Panc1 (cell line): ENCODE data around the gene UBE2V1. TPM values are rescaled to one million over a fixed set of nuclear protein-coding genes. Genes with fewer than 3 reads are reported as not detected.

ENCODE experiments used
- ATAC-seq: fragments of 200-7000 bp; cut with Tn5 transposase; 2 replicates; pipeline ENCODE4 v1.9.1; 2020; ENCODE audit warnings: mild to moderate bottlenecking, moderate library complexity
- BruUV-seq: library from RNA; stranded (reverse); fragments of 400-500 nt; replicated peaks from 2 replicates; lab custom pipeline; 2021; lab: Mats Ljungman, UMichigan
- CTCF ChIA-PET: fragments of 300-600 bp; sonication (Branson Sonifier 250); formaldehyde crosslinking; loops from one replicate; lab custom pipeline; 2022; ENCODE audit warnings: antibody characterized with exemption; lab: Charles Lee
- POLR2A ChIA-PET: fragments of 300-600 bp; sonication (Branson Sonifier 250); formaldehyde crosslinking; loops from one replicate; lab custom pipeline; 2022; ENCODE audit warnings: antibody characterized with exemption; lab: Charles Lee
- DNase-seq: peaks from one replicate; pipeline ENCODE4 v3.0.0-alpha.2; 2010; ENCODE audit warnings: low read depth, low spot score
- H3K27ac ChIP-seq: 2 replicates; pipeline ENCODE4 v1.5.1; 2011; ENCODE audit warnings: mild to moderate bottlenecking, low read length, inconsistent platforms
- H3K27me3 ChIP-seq: fragments of 200-500 bp; sonication (Bioruptor generic); 2 replicates; pipeline ENCODE4 v1.6.0; 2014; ENCODE audit warnings: low read length, inconsistent platforms; ENCODE audit not compliant: control insufficient read depth, insufficient read depth
- H3K36me3 ChIP-seq: fragments of 200-500 bp; sonication (Bioruptor generic); 2 replicates; pipeline ENCODE4 v1.5.1; 2014; ENCODE audit warnings: inconsistent platforms, mild to moderate bottlenecking, low read length, moderate library complexity; ENCODE audit not compliant: control insufficient read depth, insufficient read depth
- H3K4me1 ChIP-seq: 2 replicates; pipeline ENCODE4 v1.5.1; 2011; ENCODE audit warnings: inconsistent platforms, mild to moderate bottlenecking, low read length, moderate library complexity; ENCODE audit not compliant: control insufficient read depth, insufficient read depth
- H3K4me3 ChIP-seq, 2 experiments: 2 replicates each; pipeline ENCODE4 v1.5.1; 2011 to 2012; ENCODE audit warnings: low read depth in 2 of 2, low read length in 2 of 2, mild to moderate bottlenecking in 2 of 2, inconsistent platforms in 1 of 2, moderate library complexity in 1 of 2
- H3K9me3 ChIP-seq: fragments of 200-500 bp; sonication (Bioruptor generic); 2 replicates; pipeline ENCODE4 v1.5.1; 2014; ENCODE audit warnings: low read depth, mild to moderate bottlenecking, inconsistent platforms, low read length, moderate library complexity; ENCODE audit not compliant: control insufficient read depth, insufficient read depth
- CTCF ChIP-seq: fragments of 450-650 bp; IDR thresholded peaks from 2 replicates; pipeline ENCODE4 v1.5.1; 2017; ENCODE audit warnings: mild to moderate bottlenecking
- POLR2AphosphoS5 ChIP-seq: IDR thresholded peaks from 2 replicates; pipeline ENCODE4 v1.6.1; 2012; ENCODE audit warnings: mild to moderate bottlenecking, low read depth, low read length, moderate library complexity
- REST ChIP-seq, 2 experiments: IDR thresholded peaks; 2 replicates each; pipeline ENCODE4 v1.6.1; 2011 to 2012; ENCODE audit warnings: low read depth in 2 of 2, control low read depth in 1 of 2, low read length in 1 of 2, mild to moderate bottlenecking in 1 of 2, moderate library complexity in 1 of 2; ENCODE audit not compliant: insufficient read depth in 1 of 2
- SIN3A ChIP-seq: IDR thresholded peaks from 2 replicates; pipeline ENCODE4 v1.6.1; 2012; ENCODE audit warnings: low read depth, mild to moderate bottlenecking, low read length, moderate library complexity, borderline replicate concordance; ENCODE audit not compliant: insufficient read depth
- TCF7L2 ChIP-seq: IDR thresholded peaks from 2 replicates; pipeline ENCODE4 v1.6.1; 2011; ENCODE audit warnings: mild to moderate bottlenecking, low read depth, low read length, inconsistent platforms
- in situ Hi-C: cut with HindIII; loops from 2 replicates; pipeline ENCODE4 v1.10.0; 2016; ENCODE audit warnings: low sequenced_read_pairs, low pct_unique_long_range_greater_than_20kb
- intact Hi-C: fragments of 100-400 bp; cut with micrococcal nuclease; formaldehyde crosslinking; loops from one replicate; pipeline ENCODE4 v1.10.0; 2022; ENCODE audit not compliant: unreplicated experiment
- total RNA-seq: library from RNA; stranded (reverse); gene quantifications from one replicate; pipeline ENCODE4 v1.2.1, GENCODE V29; 2021; ENCODE audit not compliant: unreplicated experiment

The UBE2V1 gene
- total RNA-seq, 1 experiment from 2014 or later: 115 TPM

- ChIA-PET CTCF (interaction anchor here (1.3 kb wide), 1 partner anchor 115 kb away, joined by 7 read pairs; no protein-coding TSS in a partner anchor), POLR2A (no interaction called here)
- H3K4me3 ChIP-seq: no peak overlapping the region
- ATAC-seq: no peak
- no peak for DNase-seq
- no peak for TF ChIP-seq POLR2AphosphoS5
- no peak for TF ChIP-seq CTCF
- TF ChIP-seq REST (IDR thresholded peaks at IDR 0.05; ENCODE audit: insufficient read depth in 1 of 2, low read depth in 2 of 2, low read length in 1 of 2): no peak
- no peak for TF ChIP-seq TCF7L2
- no peak for TF ChIP-seq SIN3A
- H3K9me3 ChIP-seq: no peaks in the 10 kb centered on the region
- no TSS peak for BruUV-seq
- no peaks in the 10 kb centered on the region for H3K27me3 ChIP-seq
- no peak overlapping the region for H3K27ac ChIP-seq
- H3K4me1 ChIP-seq: peaks cover 19% of the 10 kb centered on the region
- intact Hi-C loops (no loop called here), in situ Hi-C loops (no loop called here)
- H3K36me3 ChIP-seq: peaks cover 27% of the 10 kb centered on the region; the same call in 1 of the 2 replicates
Measured at GRCh38 chr20:50094522-50094921, 18.4 kb downstream of the UBE2V1 start.

DNA sequence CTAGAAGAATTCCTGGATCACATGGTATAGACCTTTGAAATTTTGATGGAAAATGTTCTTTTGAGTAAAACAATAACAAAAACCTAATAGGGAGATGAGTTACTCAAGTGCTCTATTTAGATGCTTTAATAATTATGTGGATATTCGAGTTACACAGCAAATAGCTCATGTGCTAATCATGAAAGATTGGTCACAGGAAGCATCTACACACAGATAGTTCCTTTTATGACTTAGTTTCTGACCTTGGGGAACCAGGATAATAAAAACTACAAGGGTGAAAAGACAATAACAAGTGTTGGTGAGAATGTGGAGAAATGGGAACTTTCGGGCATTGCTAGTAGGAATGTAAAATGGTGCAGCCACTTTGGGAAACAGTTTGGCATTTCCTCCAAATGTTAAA is 19.7 kb downstream of the UBE2V1 start:
- ATAC-seq: no peak
- Histone ChIP-seq H3K27me3 (no peaks in the 10 kb centered on the region), H3K4me3 (no peak overlapping the region), H3K27ac (no peak overlapping the region), H3K4me1 (peaks cover 9% of the 10 kb centered on the region; the same call in 1 of the 2 replicates), H3K9me3 (no peaks in the 10 kb centered on the region), H3K36me3 (peaks cover 25% of the 10 kb centered on the region)
- in situ Hi-C loops: no loop called here
- intact Hi-C loops: no loop called here
- ChIA-PET POLR2A (no interaction called here), CTCF (interaction anchor here (0.5 kb wide), 1 partner anchor 114 kb away, joined by 3 read pairs; no protein-coding TSS in a partner anchor)
- BruUV-seq: no TSS peak
- TF ChIP-seq REST (IDR thresholded peaks at IDR 0.05; ENCODE audit: insufficient read depth in 1 of 2, low read depth in 2 of 2, low read length in 1 of 2): no peak
- TF ChIP-seq TCF7L2: no peak
- no peak for TF ChIP-seq POLR2AphosphoS5
- no peak for TF ChIP-seq CTCF
- no peak for TF ChIP-seq SIN3A
- no peak for DNase-seq
